ENCODE data around the gene SDSL.

SDSL gene

DNA sequence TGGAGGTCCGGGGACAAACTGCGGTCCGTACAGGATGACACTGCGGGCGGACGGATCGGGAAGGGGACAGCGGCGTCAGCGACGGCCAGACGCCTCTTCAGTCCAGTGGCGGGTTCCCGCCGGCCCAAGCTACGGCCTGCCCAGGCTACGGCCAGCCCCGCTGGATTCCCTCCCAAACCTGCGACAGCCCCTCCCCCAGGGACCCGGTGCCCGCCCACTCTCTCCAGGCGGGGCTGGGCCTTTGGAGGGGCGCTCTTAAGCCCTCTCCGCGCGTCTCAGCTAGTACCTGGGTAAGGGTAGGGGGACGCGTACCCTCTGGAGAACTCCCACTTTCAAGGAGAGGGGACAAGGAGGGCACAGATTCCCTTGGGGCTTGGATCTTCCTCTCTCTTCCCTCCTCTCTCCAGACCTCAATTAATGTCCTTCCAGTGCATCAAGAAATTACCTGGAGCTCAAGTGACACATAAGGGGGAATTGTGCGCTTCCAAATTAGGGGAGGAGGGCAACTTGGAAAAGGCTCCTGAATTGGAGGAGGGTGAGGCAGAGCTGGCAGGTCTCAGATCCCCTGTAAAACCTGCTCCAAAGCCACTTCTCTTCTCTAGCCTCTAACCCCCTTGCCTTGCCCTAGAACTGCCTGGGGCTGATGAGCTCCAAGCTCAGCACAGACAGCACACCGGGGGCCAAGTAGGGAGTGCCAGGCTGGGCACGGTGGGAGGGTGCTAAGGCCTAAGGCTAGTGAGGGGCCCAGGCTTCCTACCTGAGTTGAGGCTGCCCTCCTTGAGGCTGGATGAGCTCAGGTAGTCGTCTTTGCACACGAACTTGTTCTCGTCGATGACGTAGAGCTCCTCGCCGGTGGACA is 46.4 kb downstream of the SDSL start:
- DNase-seq (ENCODE audit: low read depth), result no peak

DNA sequence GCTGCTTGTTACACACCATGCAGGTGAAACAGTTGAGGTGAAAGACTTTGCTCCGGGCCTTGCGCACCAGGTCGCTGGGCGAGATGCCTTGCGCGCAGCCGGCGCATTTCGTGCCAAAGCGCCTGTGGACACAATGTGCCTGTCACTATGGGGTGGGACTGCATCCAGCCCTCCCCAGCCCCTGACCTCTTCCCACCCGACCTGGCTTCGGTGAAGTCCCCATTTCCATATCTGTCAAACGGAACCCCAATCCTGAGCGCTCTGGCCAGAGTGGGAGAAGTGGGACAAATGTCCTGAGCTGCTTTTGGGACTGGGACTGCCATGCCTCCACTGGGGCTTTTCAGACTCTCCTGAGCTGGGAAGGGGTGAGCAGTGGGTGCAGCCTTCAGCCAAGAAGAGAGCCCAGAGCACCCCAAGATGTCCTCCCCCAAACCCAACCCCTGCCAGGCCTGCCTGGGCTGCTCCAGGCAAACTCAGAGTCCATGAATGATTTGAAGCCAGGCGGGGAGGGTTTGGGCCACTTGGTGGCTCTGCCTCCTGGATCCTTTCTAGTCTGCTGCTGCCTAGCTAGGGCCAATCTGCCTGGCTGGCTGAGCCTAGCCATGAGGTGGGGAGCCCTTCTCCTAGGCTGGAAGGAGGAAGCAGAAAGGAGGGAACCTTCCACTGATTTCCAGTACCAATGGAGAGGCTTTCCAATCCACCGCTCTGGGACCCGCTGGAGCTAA is 47.2 kb downstream of the SDSL start:
- DNase-seq (ENCODE audit: low read depth), result no peak

GRCh38 chr12:113469949-113470743 is 48.0 kb downstream of the SDSL start:
- no peak for DNase-seq (ENCODE audit: low read depth)

- no peak for DNase-seq (ENCODE audit: low read depth)
Observed at GRCh38 chr12:113470871-113471618, 48.9 kb downstream of the SDSL start.

DNA sequence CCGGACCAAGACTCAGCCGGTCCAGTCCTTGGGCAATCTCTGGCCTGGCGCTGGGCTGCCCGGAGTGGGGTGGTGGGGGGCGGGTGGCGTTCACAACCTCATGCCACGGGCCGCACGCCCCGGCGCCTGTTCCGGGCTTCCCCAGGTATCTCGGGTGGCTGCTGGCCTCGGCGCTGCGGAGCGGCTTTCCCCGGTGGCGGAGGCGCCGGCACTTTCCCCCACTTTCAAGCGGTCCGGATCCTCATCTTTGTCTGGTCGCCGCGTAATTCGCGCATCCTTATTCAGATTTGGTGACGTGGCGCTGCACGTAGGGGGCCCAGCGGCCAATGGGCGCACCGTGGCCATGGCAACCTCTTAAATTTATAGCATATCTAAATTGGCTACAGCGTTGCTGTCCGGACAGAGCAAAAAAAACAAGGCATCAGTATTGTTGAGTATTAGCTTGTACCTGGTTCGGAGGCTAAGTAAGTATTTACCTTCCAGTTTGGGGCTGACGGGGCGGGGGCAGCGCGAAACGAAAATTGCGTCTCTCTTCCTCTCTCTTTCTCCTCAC is 49.5 kb downstream of the SDSL start, which contains the start of gene LHX5:
Gene LHX5, minus strand, starts transcription at position 253 of the 553 bp plus-strand sequence. CDS start 373 bp downstream, outside the sequence.
- DNase-seq (ENCODE audit: low read depth), result no peak

GRCh38 chr12:113472191-113473121 is 50.3 kb downstream of the SDSL start:
- DNase-seq (ENCODE audit: low read depth), result no peak

DNA sequence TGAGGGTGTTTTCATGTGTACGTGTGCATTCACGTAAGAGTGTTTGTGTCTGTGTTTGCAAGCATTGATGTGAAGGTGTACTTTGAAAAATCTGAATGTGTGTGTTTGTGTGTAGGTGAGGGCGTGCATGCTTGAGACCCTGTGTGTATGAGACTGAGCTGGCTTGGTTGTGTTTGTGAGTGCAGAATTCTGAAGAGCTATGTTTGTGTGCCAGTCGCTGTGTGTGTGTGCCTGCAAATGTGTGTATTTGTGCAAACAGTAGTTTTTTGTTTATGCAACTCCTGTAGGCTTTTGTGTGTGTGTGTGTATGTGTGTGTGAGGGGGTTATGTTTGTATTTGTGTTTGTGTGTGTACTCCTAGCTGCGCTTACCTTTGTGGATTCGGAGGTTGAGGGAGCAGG is 51.2 kb downstream of the SDSL start:
- no peak for DNase-seq (ENCODE audit: low read depth)

DNA sequence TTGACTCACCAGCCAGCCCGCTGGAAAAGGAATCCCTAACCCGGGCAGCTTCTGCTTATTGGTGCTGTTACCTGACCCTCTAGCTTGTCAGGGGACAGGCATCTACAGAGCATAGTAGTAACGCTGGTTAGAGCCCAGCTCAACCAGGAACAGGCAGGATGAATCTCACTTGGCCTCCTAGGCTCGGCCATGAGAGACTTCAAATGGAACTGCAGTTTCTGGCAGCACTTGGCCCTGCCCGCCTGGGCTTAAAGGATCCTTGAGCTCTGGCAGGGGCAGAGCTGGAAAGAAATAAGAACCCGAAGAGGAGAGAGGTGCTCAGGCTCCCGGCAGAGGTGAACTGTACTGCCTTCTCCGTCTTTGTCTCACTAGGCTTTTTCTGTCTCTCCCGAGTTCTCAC is 51.8 kb downstream of the SDSL start:
- DNase-seq (ENCODE audit: low read depth), result no peak

DNA sequence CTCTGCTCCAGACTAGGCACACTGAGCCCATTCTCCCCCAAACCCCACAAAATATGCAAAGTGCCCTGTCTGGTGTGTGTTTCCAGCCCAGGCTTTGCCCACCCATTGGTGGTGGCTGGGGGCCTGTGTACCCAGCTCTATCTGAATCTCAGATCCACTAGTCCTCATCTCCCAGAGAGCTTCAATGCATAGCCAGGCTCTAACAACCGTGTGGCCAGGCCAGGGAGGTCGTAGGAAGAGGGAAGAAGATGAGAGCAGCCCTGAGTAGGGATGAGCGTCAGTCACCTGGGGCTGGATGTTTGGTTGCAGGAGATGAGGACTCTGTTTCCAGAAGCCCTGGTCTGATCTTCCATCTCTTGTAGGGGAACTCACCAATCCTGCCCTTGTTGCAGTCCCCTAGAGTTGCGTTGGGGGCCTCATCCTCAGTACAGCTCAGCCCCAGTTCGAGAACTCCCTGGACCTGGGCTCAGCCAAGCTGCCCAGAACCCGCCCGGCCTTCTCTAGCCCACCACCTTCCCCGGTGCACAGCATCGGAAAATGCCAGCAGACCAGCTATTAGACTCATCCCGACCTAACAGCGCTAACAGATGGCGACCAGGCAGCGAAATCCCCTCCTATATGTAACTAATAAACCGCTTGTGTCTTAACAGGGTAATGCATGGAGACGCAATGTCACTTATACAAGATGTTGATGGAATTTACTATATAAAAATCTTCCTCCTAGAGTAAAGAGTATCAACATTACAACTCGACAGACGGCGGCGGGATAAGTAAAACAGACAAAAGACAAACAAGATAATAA is 52.7 kb downstream of the SDSL start:
- no peak for DNase-seq (ENCODE audit: low read depth)

DNA sequence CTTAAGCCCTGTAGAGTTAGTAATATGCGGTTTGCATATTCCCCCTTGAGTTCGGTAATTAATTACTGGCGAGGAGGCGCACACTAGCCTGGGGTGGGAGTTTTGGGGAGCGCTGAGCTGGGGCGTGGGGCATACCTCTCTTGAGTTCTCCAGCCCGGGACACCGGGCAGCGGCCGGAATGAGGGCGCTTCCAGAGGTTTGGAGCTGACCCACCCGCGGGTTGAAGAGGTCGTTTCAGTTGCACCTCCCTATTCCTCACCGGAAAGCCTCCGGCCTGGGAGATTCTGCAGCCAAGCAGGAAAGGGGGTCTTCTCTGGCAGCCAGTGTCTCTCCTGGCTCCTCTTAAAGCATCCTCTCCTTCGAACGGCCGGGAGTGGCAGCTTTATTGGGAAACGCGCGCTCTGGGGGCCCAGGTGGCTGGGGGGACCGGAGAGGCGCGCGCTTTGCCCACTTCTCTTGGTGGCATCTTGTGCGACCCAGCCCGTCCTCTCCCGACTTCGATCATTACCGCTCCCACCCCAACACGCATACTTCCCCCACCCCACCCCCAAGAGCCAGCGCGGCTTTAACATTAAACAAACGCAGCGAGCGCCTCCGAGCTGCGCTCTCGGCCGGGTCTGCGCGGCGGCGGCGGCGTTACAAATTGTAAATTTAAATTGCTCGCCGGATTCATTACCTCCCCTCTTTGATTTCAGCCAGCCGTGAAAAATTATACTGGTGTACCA is 53.4 kb downstream of the SDSL start:
- DNase-seq (ENCODE audit: low read depth), result no peak

DNA sequence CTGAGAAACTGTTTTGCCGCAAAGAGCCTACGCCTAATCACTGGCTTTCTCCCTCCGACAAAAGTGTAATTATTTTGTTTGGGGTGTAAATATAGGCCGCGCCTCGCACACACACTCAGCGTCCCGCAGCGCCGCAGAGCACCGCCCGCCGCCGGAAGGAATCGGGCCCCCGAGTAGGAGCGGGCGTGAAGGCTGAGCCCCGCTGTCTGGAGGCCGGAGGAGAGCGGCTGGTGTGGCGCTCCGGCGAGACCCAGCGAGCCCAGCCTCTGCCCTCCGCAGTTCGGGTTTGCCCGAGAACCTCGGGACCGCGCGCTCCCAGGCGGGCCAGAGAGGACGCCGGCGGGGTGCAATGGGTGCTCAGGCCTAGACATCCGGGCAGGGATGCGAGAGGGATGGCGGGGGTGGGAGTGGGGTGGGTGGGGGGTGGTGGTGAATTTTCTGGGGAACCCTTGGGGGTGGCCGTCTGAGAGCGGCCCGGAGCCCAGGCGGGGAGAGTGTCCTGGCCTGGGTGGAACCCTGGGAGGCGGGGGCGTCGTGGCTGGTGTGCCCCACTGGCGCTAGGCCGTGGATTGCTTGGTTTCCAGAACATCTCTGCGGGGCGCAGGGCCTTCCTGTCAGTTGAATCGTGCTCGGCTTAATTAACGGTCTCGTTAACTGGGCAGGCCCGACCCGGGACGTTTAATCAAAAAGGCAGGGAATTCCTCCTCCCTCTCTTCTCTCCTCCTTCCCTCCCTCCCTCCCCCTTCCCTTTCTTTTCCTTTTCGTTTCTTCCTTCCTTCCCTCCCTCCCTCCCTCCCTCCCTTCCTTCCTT is 54.2 kb downstream of the SDSL start:
- no peak for DNase-seq (ENCODE audit: low read depth)

DNA sequence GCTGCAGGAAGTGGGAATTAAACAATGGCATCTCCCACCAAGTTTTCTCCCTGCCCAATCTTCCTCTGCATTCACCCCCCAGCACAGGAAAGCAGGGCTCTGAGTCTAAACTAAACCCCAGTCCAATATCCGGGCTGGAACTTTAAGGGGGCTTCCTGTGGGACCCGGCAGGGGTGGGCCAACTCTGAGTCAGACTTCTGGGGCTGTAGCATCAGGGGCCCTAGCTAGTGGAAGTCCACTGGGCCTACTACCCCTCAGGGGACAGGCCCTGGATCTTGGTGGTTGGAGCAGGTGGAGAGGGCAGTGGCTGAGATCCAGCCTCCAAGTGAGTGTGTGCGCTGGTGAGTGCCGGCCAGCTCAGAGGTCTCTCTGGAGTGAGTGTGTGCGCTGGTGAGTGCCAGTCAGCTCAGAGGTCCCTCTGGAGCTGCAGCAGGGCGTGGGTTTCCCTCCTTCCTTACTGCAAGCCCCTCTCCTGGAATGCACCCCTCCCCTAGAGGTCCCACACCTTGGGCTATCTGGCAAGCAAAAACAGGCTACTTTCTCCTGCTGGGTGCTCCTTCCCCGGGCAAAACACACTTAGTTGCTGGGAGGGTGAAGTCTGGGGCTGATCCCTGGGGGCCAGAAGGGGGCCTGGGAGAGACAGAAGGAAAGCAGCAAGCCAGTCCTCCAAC is 55.1 kb downstream of the SDSL start:
- DNase-seq (ENCODE audit: low read depth), result no peak

GRCh38 chr12:113477842-113478215 is 55.6 kb downstream of the SDSL start:
- DNase-seq (ENCODE audit: low read depth), result no peak

DNA sequence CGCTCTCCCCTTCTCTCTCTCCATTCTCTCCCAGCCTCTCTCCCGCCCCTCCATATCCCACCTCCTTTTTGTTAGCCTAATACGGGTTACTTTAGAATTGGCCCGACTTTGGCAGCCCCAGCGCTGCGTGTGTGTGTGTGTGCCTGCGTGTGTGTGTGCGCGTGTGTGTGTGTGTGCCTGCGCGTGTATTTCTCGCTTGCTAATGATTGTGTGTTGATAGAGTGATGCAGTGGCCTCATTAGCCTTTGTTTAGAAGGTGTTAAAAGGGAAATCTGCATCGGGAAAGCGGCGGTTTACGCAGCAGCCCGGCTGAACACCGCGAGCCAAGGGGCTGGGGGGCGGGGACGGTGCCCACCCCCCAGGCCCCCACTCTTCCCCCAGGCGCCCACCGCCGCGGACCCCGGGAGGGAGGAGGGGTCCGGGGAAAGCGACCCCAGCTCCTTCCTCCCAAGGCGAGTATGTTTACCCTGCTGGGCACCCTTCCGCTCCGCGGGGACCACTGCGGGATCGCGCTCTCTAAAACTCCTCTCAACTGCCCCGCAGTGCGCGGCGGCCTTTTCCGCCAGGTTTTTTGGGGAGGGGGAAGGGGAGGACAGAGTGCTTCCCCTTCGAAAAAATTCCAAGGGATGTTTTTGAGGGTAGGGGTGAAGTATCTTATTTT is 56.3 kb downstream of the SDSL start:
- no peak for DNase-seq (ENCODE audit: low read depth)

DNA sequence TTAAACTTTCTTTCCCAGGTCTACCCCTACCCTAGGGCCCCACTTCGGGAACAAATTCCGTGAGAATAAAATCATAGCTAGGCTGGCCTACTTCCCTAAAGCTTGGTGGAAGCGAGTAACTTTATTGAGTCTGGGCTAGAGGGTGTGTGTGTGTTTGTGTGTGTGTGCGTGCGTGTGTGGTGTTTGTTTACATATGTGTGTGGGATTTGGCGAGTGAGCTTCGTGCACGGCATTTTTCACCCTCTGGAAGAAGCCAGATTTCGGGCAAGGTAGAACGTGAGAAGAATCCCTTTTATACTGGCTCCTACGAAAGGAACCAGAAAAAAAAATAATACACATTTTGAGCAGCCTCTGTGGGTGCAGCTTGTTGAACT is 57.0 kb downstream of the SDSL start:
- no peak for DNase-seq (ENCODE audit: low read depth)

DNA sequence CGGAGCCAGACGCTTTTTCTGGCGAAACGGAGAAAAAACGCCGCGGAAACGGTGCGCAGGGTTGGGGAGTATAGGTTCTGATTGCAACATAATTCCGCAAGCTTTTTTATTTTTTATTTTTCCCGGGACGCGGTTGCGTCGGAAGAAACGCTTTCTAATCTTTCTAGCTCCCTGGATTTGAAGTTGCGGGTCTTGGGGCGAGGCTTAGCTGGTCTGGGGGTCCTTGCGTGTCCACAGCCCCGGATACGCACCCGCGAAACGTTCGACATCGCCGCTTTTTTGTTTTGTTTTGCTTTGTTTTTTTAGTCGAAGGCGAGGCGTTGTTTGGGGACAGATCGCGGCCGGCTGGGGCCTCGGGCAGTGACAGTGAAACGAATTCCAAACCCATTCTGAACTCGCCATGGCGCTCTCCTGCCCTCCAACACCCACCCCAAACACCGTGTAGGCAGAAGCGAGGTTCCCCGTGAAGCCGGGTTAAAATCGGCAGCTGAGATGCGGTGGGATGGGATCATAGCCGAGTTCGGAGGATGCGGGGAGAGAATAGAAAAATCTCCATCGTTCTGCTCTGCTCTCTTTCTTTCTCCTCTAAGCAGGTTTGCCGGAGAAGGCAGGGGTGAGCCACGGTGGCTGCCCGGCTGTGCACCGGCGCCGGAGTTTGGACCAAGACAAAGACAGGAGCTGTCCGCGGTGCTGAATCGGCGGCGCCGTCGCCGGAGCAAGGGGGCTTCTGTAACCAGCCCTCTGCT is 57.6 kb downstream of the SDSL start:
- DNase-seq (ENCODE audit: low read depth), result peak; percentile 31
